GM23338 (cell line): ENCODE data around the gene TRIP4. TPM values are rescaled to one million over a fixed set of nuclear protein-coding genes. Genes with fewer than 3 reads are reported as not detected.

ENCODE experiments used
- ATAC-seq: fragments of 200-7000 bp; cut with Tn5 transposase; 3 replicates; pipeline ENCODE4 v1.9.1; 2020
- DNase-seq: peaks from one replicate; pipeline ENCODE4 v3.0.0-alpha.2; 2015; ENCODE audit warnings: low spot score
- H2AFZ ChIP-seq: fragments of 200-600 bp; sonication (generic); 2 replicates; pipeline ENCODE4 v1.8.0; 2016; ENCODE audit warnings: antibody characterized with exemption, mild to moderate bottlenecking, moderate library complexity
- H3F3A ChIP-seq: fragments of 200-600 bp; sonication (generic); replicated peaks from 2 replicates; pipeline ENCODE4 v1.8.0; 2017; ENCODE audit warnings: antibody characterized with exemption, mixed run types, low read depth
- H3K27ac ChIP-seq: fragments of 200-600 bp; sonication (generic); 2 replicates; pipeline ENCODE4 v1.6.1; 2016; ENCODE audit warnings: low read depth
- H3K27me3 ChIP-seq: fragments of 200-600 bp; sonication (generic); 2 replicates; pipeline ENCODE4 v1.8.0; 2016; ENCODE audit warnings: mild to moderate bottlenecking, mixed run types, moderate library complexity; ENCODE audit not compliant: insufficient read depth
- H3K36me3 ChIP-seq: fragments of 200-600 bp; sonication (generic); 2 replicates; pipeline ENCODE4 v1.8.0; 2016; ENCODE audit warnings: mild to moderate bottlenecking; ENCODE audit not compliant: insufficient read depth
- H3K4me1 ChIP-seq: fragments of 200-600 bp; sonication (generic); 2 replicates; pipeline ENCODE4 v1.8.0; 2016; ENCODE audit warnings: mild to moderate bottlenecking, moderate library complexity; ENCODE audit not compliant: insufficient read depth
- H3K4me2 ChIP-seq: fragments of 200-600 bp; sonication (generic); 2 replicates; pipeline ENCODE4 v1.7.1; 2017; ENCODE audit warnings: mixed run types
- H3K4me3 ChIP-seq: fragments of 200-600 bp; sonication (generic); 2 replicates; pipeline ENCODE4 v1.6.1; 2016; ENCODE audit warnings: mixed run types
- H3K79me2 ChIP-seq: fragments of 200-600 bp; sonication (generic); replicated peaks from 2 replicates; pipeline ENCODE4 v1.8.0; 2017; ENCODE audit warnings: mild to moderate bottlenecking; ENCODE audit not compliant: insufficient read depth
- H3K9me2 ChIP-seq: fragments of 200-600 bp; sonication (generic); 2 replicates; pipeline ENCODE4 v1.8.0; 2017; ENCODE audit not compliant: insufficient read depth
- H4K20me1 ChIP-seq: fragments of 200-600 bp; sonication (generic); replicated peaks from 2 replicates; pipeline ENCODE4 v1.8.0; 2017; ENCODE audit warnings: mild to moderate bottlenecking; ENCODE audit not compliant: insufficient read depth
- H3K27ac Mint-ChIP-seq: 2 replicates; pipeline ENCODE4 v1.8.0; 2020; ENCODE audit warnings: inconsistent platforms, mild to moderate bottlenecking, moderate library complexity, mixed read lengths
- H3K27me3 Mint-ChIP-seq: 3 replicates; pipeline ENCODE4 v1.8.0; 2022; ENCODE audit warnings: low read depth, mild to moderate bottlenecking, moderate library complexity, mixed read lengths, inconsistent platforms; ENCODE audit not compliant: insufficient read depth, poor library complexity
- H3K36me3 Mint-ChIP-seq: 3 replicates; pipeline ENCODE4 v1.8.0; 2021; ENCODE audit warnings: low read depth, mild to moderate bottlenecking, inconsistent platforms, moderate library complexity, mixed read lengths
- H3K4me1 Mint-ChIP-seq: 3 replicates; pipeline ENCODE4 v1.8.0; 2020; ENCODE audit warnings: mild to moderate bottlenecking, inconsistent platforms, mixed read lengths
- H3K4me3 Mint-ChIP-seq: 3 replicates; pipeline ENCODE4 v1.8.0; 2021; ENCODE audit warnings: moderate library complexity, mild to moderate bottlenecking, inconsistent platforms, mixed read lengths
- H3K9me3 Mint-ChIP-seq: 3 replicates; pipeline ENCODE4 v1.8.0; 2020; ENCODE audit warnings: moderate library complexity, mild to moderate bottlenecking, inconsistent platforms, mixed read lengths
- CREB1 ChIP-seq: fragments of 250-450 bp; sonication (Bioruptor Pico); IDR thresholded peaks from 2 replicates; pipeline ENCODE4 v1.5.0; 2020; ENCODE audit warnings: low read depth, mild to moderate bottlenecking, moderate library complexity
- ETS1 ChIP-seq: IDR thresholded peaks from 2 replicates; pipeline ENCODE4 v1.6.1; 2016; ENCODE audit warnings: antibody characterized with exemption
- EZH2 ChIP-seq: fragments of 200-600 bp; sonication (generic); IDR thresholded peaks from one replicate; pipeline ENCODE4 v1.8.0; 2017; ENCODE audit warnings: antibody characterized with exemption, mild to moderate bottlenecking, low read depth; ENCODE audit not compliant: unreplicated experiment
- EZH2phosphoT487 ChIP-seq: fragments of 200-600 bp; sonication (generic); IDR thresholded peaks from one replicate; pipeline ENCODE4 v1.8.1; 2018; ENCODE audit warnings: antibody characterized with exemption; ENCODE audit not compliant: unreplicated experiment
- JUNB ChIP-seq: IDR thresholded peaks from one replicate; pipeline ENCODE4 v1.6.1; 2016; ENCODE audit warnings: antibody characterized with exemption; ENCODE audit not compliant: unreplicated experiment
- NANOG ChIP-seq: IDR thresholded peaks from 2 replicates; pipeline ENCODE4 v1.6.1; 2016; ENCODE audit warnings: antibody characterized with exemption, borderline replicate concordance
- POLR2AphosphoS5 ChIP-seq: IDR thresholded peaks from 2 replicates; pipeline ENCODE4 v1.6.1; 2016; ENCODE audit warnings: antibody characterized with exemption, low read depth
- STAT1 ChIP-seq: IDR thresholded peaks from one replicate; pipeline ENCODE4 v1.6.1; 2016; ENCODE audit warnings: antibody characterized with exemption; ENCODE audit not compliant: unreplicated experiment
- ZNF114 ChIP-seq: fragments of 250-450 bp; sonication (Bioruptor Pico); IDR thresholded peaks from 2 replicates; pipeline ENCODE4 v1.5.0; 2020; ENCODE audit warnings: mild to moderate bottlenecking, moderate library complexity
- ZNF331 ChIP-seq: fragments of 250-450 bp; sonication (Bioruptor Pico); IDR thresholded peaks from 2 replicates; pipeline ENCODE4 v1.5.0; 2020; ENCODE audit warnings: low read depth, mild to moderate bottlenecking, moderate library complexity
- polyA plus RNA-seq: library from polyadenylated mRNA; unstranded; fragments of >200 nt; fragmentation: Nextera tagmentation; extraction: Ambion mirVana; gene quantifications from 2 replicates; pipeline ENCODE4 v1.2.1, GENCODE V29; 2016
- total RNA-seq: library from RNA; depleted of rRNA; stranded (reverse); fragments of >200 nt; shearing (Covaris generic); gene quantifications from 2 replicates; pipeline ENCODE4 v1.2.3, GENCODE V29; 2014
- TF ChIP-seq, protein P1 (sequence below): fragments of 250-450 bp; sonication (Bioruptor Pico); IDR thresholded peaks from 2 replicates; pipeline ENCODE4 v1.5.0; 2020; ENCODE audit warnings: mild to moderate bottlenecking, moderate library complexity
- TF ChIP-seq, protein P2 (sequence below), 2 experiments: fragments of 200-600 bp in 1 of 2; sonication (generic) in 1 of 2; conservative IDR thresholded peaks; 2 replicates each; pipeline versions ENCODE4 v1.5.1 to v1.6.1; 2016 to 2017; ENCODE audit warnings: antibody characterized with exemption in 2 of 2, low read depth in 2 of 2, mild to moderate bottlenecking in 2 of 2, moderate library complexity in 1 of 2
- TF ChIP-seq, protein P3 (sequence below): IDR thresholded peaks from one replicate; pipeline ENCODE4 v1.6.1; 2018; ENCODE audit warnings: antibody characterized with exemption; ENCODE audit not compliant: unreplicated experiment

Gene TRIP4
- total and polyA plus RNA-seq, 2 experiments from 2014 or later = 10.3 to 16.0 TPM

GRCh38 chr15:64386291-64386690, 1.3 kb upstream of the TRIP4 start (continued):
- TF ChIP-seq ZNF114 (CRISPR knock-in tag) = no peak
- no peak for TF ChIP-seq POLR2AphosphoS5

GRCh38 chr15:64389036-64389435, 1.4 kb downstream of the TRIP4 start:
- Histone ChIP-seq H3F3A (peaks cover 7% of the 10 kb centered on the region; the same call in 1 of the 2 replicates), H3K4me2 (no peak overlapping the region), H3K36me3 (no peaks in the 10 kb centered on the region), H2AFZ (no peak overlapping the region), H3K27ac (no peak overlapping the region), H3K79me2 (peaks cover 20% of the 10 kb centered on the region), H3K4me3 (peak overlapping the region; percentile 79; the same call in 1 of the 2 replicates), H3K4me1 (no peaks in the 10 kb centered on the region), H4K20me1 (no peaks in the 10 kb centered on the region), H3K27me3 (peaks cover 22% of the 10 kb centered on the region), H3K9me2 (no peaks in the 10 kb centered on the region)
- H3K27me3 Mint-ChIP-seq = peaks cover 2% of the 10 kb centered on the region
- H3K4me1 Mint-ChIP-seq = peaks cover 2% of the 10 kb centered on the region; the same call in 2 of the 3 replicates
- H3K27ac Mint-ChIP-seq = no peak overlapping the region
- H3K4me3 Mint-ChIP-seq = peak overlapping the region; percentile 99
- no peak for TF ChIP-seq ZNF114 (CRISPR knock-in tag)
- no peak for TF ChIP-seq ETS1
- no peak for TF ChIP-seq STAT1
- TF ChIP-seq NANOG = no peak
- no peak for TF ChIP-seq POLR2AphosphoS5
- TF ChIP-seq, protein P1, sequence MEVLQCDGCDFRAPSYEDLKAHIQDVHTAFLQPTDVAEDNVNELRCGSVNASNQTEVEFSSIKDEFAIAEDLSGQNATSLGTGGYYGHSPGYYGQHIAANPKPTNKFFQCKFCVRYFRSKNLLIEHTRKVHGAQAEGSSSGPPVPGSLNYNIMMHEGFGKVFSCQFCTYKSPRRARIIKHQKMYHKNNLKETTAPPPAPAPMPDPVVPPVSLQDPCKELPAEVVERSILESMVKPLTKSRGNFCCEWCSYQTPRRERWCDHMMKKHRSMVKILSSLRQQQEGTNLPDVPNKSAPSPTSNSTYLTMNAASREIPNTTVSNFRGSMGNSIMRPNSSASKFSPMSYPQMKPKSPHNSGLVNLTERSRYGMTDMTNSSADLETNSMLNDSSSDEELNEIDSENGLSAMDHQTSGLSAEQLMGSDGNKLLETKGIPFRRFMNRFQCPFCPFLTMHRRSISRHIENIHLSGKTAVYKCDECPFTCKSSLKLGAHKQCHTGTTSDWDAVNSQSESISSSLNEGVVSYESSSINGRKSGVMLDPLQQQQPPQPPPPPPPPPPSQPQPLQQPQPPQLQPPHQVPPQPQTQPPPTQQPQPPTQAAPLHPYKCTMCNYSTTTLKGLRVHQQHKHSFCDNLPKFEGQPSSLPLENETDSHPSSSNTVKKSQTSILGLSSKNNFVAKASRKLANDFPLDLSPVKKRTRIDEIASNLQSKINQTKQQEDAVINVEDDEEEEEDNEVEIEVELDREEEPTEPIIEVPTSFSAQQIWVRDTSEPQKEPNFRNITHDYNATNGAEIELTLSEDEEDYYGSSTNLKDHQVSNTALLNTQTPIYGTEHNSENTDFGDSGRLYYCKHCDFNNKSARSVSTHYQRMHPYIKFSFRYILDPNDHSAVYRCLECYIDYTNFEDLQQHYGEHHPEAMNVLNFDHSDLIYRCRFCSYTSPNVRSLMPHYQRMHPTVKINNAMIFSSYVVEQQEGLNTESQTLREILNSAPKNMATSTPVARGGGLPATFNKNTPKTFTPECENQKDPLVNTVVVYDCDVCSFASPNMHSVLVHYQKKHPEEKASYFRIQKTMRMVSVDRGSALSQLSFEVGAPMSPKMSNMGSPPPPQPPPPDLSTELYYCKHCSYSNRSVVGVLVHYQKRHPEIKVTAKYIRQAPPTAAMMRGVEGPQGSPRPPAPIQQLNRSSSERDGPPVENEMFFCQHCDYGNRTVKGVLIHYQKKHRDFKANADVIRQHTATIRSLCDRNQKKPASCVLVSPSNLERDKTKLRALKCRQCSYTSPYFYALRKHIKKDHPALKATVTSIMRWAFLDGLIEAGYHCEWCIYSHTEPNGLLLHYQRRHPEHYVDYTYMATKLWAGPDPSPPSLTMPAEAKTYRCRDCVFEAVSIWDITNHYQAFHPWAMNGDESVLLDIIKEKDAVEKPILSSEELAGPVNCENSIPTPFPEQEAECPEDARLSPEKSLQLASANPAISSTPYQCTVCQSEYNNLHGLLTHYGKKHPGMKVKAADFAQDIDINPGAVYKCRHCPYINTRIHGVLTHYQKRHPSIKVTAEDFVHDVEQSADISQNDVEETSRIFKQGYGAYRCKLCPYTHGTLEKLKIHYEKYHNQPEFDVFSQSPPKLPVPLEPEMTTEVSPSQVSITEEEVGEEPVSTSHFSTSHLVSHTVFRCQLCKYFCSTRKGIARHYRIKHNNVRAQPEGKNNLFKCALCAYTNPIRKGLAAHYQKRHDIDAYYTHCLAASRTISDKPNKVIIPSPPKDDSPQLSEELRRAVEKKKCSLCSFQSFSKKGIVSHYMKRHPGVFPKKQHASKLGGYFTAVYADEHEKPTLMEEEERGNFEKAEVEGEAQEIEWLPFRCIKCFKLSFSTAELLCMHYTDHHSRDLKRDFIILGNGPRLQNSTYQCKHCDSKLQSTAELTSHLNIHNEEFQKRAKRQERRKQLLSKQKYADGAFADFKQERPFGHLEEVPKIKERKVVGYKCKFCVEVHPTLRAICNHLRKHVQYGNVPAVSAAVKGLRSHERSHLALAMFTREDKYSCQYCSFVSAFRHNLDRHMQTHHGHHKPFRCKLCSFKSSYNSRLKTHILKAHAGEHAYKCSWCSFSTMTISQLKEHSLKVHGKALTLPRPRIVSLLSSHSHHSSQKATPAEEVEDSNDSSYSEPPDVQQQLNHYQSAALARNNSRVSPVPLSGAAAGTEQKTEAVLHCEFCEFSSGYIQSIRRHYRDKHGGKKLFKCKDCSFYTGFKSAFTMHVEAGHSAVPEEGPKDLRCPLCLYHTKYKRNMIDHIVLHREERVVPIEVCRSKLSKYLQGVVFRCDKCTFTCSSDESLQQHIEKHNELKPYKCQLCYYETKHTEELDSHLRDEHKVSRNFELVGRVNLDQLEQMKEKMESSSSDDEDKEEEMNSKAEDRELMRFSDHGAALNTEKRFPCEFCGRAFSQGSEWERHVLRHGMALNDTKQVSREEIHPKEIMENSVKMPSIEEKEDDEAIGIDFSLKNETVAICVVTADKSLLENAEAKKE (CRISPR knock-in tag) = no peak
- TF ChIP-seq EZH2phosphoT487 = no peak
- no peak for TF ChIP-seq EZH2
- TF ChIP-seq ZNF331 (CRISPR knock-in tag) = no peak
- TF ChIP-seq, protein P2, sequence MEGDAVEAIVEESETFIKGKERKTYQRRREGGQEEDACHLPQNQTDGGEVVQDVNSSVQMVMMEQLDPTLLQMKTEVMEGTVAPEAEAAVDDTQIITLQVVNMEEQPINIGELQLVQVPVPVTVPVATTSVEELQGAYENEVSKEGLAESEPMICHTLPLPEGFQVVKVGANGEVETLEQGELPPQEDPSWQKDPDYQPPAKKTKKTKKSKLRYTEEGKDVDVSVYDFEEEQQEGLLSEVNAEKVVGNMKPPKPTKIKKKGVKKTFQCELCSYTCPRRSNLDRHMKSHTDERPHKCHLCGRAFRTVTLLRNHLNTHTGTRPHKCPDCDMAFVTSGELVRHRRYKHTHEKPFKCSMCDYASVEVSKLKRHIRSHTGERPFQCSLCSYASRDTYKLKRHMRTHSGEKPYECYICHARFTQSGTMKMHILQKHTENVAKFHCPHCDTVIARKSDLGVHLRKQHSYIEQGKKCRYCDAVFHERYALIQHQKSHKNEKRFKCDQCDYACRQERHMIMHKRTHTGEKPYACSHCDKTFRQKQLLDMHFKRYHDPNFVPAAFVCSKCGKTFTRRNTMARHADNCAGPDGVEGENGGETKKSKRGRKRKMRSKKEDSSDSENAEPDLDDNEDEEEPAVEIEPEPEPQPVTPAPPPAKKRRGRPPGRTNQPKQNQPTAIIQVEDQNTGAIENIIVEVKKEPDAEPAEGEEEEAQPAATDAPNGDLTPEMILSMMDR (conservative IDR thresholded peaks at IDR 0.05; ENCODE audit: low read depth in 2 of 2) = no peak
- TF ChIP-seq JUNB = no peak
- TF ChIP-seq, protein P3, sequence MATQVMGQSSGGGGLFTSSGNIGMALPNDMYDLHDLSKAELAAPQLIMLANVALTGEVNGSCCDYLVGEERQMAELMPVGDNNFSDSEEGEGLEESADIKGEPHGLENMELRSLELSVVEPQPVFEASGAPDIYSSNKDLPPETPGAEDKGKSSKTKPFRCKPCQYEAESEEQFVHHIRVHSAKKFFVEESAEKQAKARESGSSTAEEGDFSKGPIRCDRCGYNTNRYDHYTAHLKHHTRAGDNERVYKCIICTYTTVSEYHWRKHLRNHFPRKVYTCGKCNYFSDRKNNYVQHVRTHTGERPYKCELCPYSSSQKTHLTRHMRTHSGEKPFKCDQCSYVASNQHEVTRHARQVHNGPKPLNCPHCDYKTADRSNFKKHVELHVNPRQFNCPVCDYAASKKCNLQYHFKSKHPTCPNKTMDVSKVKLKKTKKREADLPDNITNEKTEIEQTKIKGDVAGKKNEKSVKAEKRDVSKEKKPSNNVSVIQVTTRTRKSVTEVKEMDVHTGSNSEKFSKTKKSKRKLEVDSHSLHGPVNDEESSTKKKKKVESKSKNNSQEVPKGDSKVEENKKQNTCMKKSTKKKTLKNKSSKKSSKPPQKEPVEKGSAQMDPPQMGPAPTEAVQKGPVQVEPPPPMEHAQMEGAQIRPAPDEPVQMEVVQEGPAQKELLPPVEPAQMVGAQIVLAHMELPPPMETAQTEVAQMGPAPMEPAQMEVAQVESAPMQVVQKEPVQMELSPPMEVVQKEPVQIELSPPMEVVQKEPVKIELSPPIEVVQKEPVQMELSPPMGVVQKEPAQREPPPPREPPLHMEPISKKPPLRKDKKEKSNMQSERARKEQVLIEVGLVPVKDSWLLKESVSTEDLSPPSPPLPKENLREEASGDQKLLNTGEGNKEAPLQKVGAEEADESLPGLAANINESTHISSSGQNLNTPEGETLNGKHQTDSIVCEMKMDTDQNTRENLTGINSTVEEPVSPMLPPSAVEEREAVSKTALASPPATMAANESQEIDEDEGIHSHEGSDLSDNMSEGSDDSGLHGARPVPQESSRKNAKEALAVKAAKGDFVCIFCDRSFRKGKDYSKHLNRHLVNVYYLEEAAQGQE = no peak
- no peak for TF ChIP-seq CREB1 (CRISPR knock-in tag)
- DNase-seq (no peak), ATAC-seq (no peak)
- H3K36me3 Mint-ChIP-seq = peaks cover 5% of the 10 kb centered on the region; the same call in 2 of the 3 replicates
- no peaks in the 10 kb centered on the region; the same call in 2 of the 3 replicates for H3K9me3 Mint-ChIP-seq
